GM18507 (cell line): Measurements from ENCODE around the gene FBXL17.
A peak's percentile ranks its signal among the peaks of the same experiment; 100 is the strongest.

Experiments used
- DNase-seq: peaks from one replicate; pipeline ENCODE4 v3.0.0; 2011; ENCODE audit warnings: low read depth; ENCODE audit not compliant: insufficient read length; ENCODE audit errors: extremely low spot score
- FAIRE-seq: peaks from 2 replicates; lab custom pipeline; 2011; peaks lifted over from hg19 to GRCh38; lab: Jason Lieb, UNC

FBXL17 gene

GRCh38 chr5:107945061-107945460 is 436.8 kb downstream of the FBXL17 start:
- FAIRE-seq (no peak), DNase-seq (no peak)

GRCh38 chr5:107943923-107944322 is 438.0 kb downstream of the FBXL17 start:
- FAIRE-seq, result no peak
- no peak for DNase-seq

- DNase-seq, result no peak
- no peak for FAIRE-seq
Measured at GRCh38 chr5:107941036-107941435, 440.9 kb downstream of the FBXL17 start.

- no peak for DNase-seq
- FAIRE-seq, result no peak
Measured at GRCh38 chr5:107937651-107938355, 444.1 kb downstream of the FBXL17 start.

GRCh38 chr5:107937204-107937603 is 444.7 kb downstream of the FBXL17 start:
- FAIRE-seq (no peak), DNase-seq (no peak)

GRCh38 chr5:107936515-107936914 is 445.4 kb downstream of the FBXL17 start:
- no peak for FAIRE-seq
- DNase-seq, result no peak

GRCh38 chr5:107935645-107936044 is 446.3 kb downstream of the FBXL17 start:
- no peak for DNase-seq
- FAIRE-seq, result no peak

GRCh38 chr5:107933326-107933725 is 448.6 kb downstream of the FBXL17 start:
- FAIRE-seq, result no peak

GRCh38 chr5:107930891-107931290 is 451.0 kb downstream of the FBXL17 start:
- FAIRE-seq (no peak), DNase-seq (no peak)

More at GRCh38 chr5:107933326-107933725, 448.6 kb downstream of the FBXL17 start:
- no peak for DNase-seq

GRCh38 chr5:107930092-107930491 is 451.8 kb downstream of the FBXL17 start:
- FAIRE-seq (no peak), DNase-seq (no peak)

- DNase-seq (no peak), FAIRE-seq (no peak)
Measured at GRCh38 chr5:107929080-107929479, 452.8 kb downstream of the FBXL17 start.

- no peak for FAIRE-seq
- no peak for DNase-seq
Measured at GRCh38 chr5:107926121-107926520, 455.8 kb downstream of the FBXL17 start.

GRCh38 chr5:107925200-107925599 is 456.7 kb downstream of the FBXL17 start:
- DNase-seq (no peak), FAIRE-seq (no peak)

GRCh38 chr5:107919969-107920368 is 461.9 kb downstream of the FBXL17 start:
- FAIRE-seq (peak; percentile 60), DNase-seq (no peak)

- DNase-seq (no peak), FAIRE-seq (no peak)
Measured at GRCh38 chr5:107919361-107919760, 462.5 kb downstream of the FBXL17 start.

- DNase-seq, result no peak
- FAIRE-seq, result no peak
Measured at GRCh38 chr5:107917983-107918382, 463.9 kb downstream of the FBXL17 start.

GRCh38 chr5:107916731-107917725 is 464.9 kb downstream of the FBXL17 start:
- no peak for DNase-seq
- FAIRE-seq, result no peak

GRCh38 chr5:107915176-107915812 is 466.6 kb downstream of the FBXL17 start:
- no peak for DNase-seq
- FAIRE-seq, result no peak

GRCh38 chr5:107913494-107913893 is 468.4 kb downstream of the FBXL17 start:
- DNase-seq (no peak), FAIRE-seq (no peak)

GRCh38 chr5:107900721-107901120 is 481.2 kb downstream of the FBXL17 start:
- FAIRE-seq (no peak), DNase-seq (no peak)
